Coronary artery (tissue), 2 donors: Measurements from ENCODE around the gene CAPN9.
"Not testable (repeated sequence)": the region's sequence is repeated elsewhere in the genome, so short reads cannot be mapped to it uniquely, and the experiment has no call there.

Experiments used
- DNase-seq: peaks from one replicate; pipeline ENCODE4 v3.0.0-alpha.2; 2017; ENCODE audit warnings: low spot score
- H3K27ac ChIP-seq, 2 donors: fragments of 200-600 bp; sonication (generic); one replicate each; pipeline ENCODE4 v1.5.1; 2016 to 2019
- H3K4me3 ChIP-seq: fragments of 200-600 bp; sonication (generic); 2 replicates; pipeline ENCODE4 v1.5.1; 2016; ENCODE audit warnings: mild to moderate bottlenecking, moderate library complexity
- CTCF ChIP-seq: fragments of 200-600 bp; sonication (generic); IDR thresholded peaks from one replicate; pipeline ENCODE4 v1.5.1; 2019; ENCODE audit warnings: antibody characterized with exemption

The CAPN9 gene

GRCh38 chr1:230713138-230713537 lies 34.0 kb upstream of the CAPN9 start:
- no peak for TF ChIP-seq CTCF
- no peak for DNase-seq
- Histone ChIP-seq H3K4me3 (peak overlapping the region; percentile 63), H3K27ac (peak overlapping the region in 1 of 2 donors; percentile 64)

GRCh38 chr1:230713547-230713914 lies 33.7 kb upstream of the CAPN9 start:
- TF ChIP-seq CTCF = no peak
- Histone ChIP-seq H3K27ac (peak overlapping the region; percentile 64 to 72), H3K4me3 (peak overlapping the region; percentile 63)
- no peak for DNase-seq

GRCh38 chr1:230713915-230714764 lies 33.0 kb upstream of the CAPN9 start, which contains the start of gene AGT:
Gene AGT (minus strand): TSS chr1:230714122. CDS start chr1:230710823, 3,299 bp downstream.
- peak; percentile 86 for DNase-seq
- Histone ChIP-seq H3K27ac (peak within 1 kb of the TSS; percentile 64 to 72), H3K4me3 (peak within 1 kb of the TSS; percentile 63)
- no peak for TF ChIP-seq CTCF

- no peak for TF ChIP-seq CTCF
- no peak overlapping the region for H3K27ac ChIP-seq
- no peak overlapping the region for H3K4me3 ChIP-seq
- no peak for DNase-seq
Observed at GRCh38 chr1:230715510-230715909, 31.7 kb upstream of the CAPN9 start.

GRCh38 chr1:230716453-230716852 lies 30.7 kb upstream of the CAPN9 start:
- not testable (repeated sequence) for DNase-seq, H3K27ac ChIP-seq, H3K4me3 ChIP-seq

- no peak for TF ChIP-seq CTCF
- DNase-seq = no peak
- no peak overlapping the region for H3K27ac ChIP-seq
- no peak overlapping the region for H3K4me3 ChIP-seq
Observed at GRCh38 chr1:230717251-230717650, 29.9 kb upstream of the CAPN9 start.

GRCh38 chr1:230721849-230722522 lies 25.2 kb upstream of the CAPN9 start:
- DNase-seq, H3K27ac ChIP-seq, H3K4me3 ChIP-seq: not testable (repeated sequence)
